Endothelial cell of umbilical vein (primary cell): ENCODE results near the gene PNPLA7.

Experiments used
- EZH2 ChIP-seq: IDR thresholded peaks from 2 replicates; pipeline ENCODE4 v1.6.1; 2012; ENCODE audit warnings: borderline replicate concordance, low read depth, mild to moderate bottlenecking, moderate library complexity, low read length, inconsistent platforms; ENCODE audit not compliant: severe bottlenecking
- GATA2 ChIP-seq: IDR thresholded peaks from 2 replicates; pipeline ENCODE4 v1.7.0; 2011; ENCODE audit warnings: low read depth, mild to moderate bottlenecking, moderate library complexity, mixed read lengths, low read length; ENCODE audit not compliant: insufficient read length, insufficient read depth
- POLR2A ChIP-seq: IDR thresholded peaks from 2 replicates; pipeline ENCODE4 v1.6.1; 2012; ENCODE audit warnings: low read depth, mild to moderate bottlenecking, control low read depth, low read length
- POLR2AphosphoS5 ChIP-seq: IDR thresholded peaks from 2 replicates; pipeline ENCODE4 v1.6.1; 2012; ENCODE audit warnings: low read depth, mild to moderate bottlenecking, control low read depth, low read length, moderate library complexity; ENCODE audit not compliant: insufficient read depth
- TF ChIP-seq, protein P1 (sequence below), 2 donors: IDR thresholded peaks; 1 replicate in 1 of 2; 2 replicates in 1 of 2; pipeline ENCODE4 v1.5.1; 2011; ENCODE audit warnings: low read length in 2 of 2, mild to moderate bottlenecking in 2 of 2, moderate library complexity in 2 of 2, control low read depth in 1 of 2, inconsistent platforms in 1 of 2, low read depth in 1 of 2; ENCODE audit not compliant: insufficient read depth in 1 of 2; ENCODE audit errors: extremely low read depth in 1 of 2
- TF ChIP-seq, protein P2 (sequence below): IDR thresholded peaks from 2 replicates; pipeline ENCODE4 v1.6.1; 2011; ENCODE audit not compliant: insufficient read depth, insufficient read length

DNA sequence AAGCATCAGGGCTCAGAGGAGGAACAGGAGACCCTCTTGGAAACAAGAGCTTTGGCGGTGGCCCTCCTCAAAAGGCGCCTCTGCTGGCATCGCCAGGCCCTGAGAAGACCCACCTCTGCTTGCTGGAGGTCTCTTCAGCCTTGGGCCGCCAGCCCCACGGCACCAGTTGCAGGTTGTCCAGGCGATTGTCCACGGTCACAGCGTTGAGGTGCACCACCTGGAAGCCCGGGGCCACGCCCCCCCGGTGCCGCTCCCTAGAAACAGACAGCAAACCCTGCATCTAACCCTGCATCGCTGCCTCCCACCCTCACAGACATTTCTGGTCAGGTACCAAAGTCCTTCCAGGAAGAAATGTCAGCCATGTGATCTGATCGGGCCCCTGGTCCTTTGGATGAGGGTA, 36.7 kb upstream of the PNPLA7 start:
- TF ChIP-seq, protein P1, sequence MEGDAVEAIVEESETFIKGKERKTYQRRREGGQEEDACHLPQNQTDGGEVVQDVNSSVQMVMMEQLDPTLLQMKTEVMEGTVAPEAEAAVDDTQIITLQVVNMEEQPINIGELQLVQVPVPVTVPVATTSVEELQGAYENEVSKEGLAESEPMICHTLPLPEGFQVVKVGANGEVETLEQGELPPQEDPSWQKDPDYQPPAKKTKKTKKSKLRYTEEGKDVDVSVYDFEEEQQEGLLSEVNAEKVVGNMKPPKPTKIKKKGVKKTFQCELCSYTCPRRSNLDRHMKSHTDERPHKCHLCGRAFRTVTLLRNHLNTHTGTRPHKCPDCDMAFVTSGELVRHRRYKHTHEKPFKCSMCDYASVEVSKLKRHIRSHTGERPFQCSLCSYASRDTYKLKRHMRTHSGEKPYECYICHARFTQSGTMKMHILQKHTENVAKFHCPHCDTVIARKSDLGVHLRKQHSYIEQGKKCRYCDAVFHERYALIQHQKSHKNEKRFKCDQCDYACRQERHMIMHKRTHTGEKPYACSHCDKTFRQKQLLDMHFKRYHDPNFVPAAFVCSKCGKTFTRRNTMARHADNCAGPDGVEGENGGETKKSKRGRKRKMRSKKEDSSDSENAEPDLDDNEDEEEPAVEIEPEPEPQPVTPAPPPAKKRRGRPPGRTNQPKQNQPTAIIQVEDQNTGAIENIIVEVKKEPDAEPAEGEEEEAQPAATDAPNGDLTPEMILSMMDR (IDR thresholded peaks at IDR 0.05; ENCODE audit: extremely low read depth in 1 of 2, insufficient read depth in 1 of 2, low read depth in 1 of 2, low read length in 2 of 2), result no peak
- TF ChIP-seq POLR2A (no peak), EZH2 (no peak), POLR2AphosphoS5 (no peak), GATA2 (no peak)
- TF ChIP-seq, protein P2, sequence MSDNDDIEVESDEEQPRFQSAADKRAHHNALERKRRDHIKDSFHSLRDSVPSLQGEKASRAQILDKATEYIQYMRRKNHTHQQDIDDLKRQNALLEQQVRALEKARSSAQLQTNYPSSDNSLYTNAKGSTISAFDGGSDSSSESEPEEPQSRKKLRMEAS, result no peak
